IMR-90 (cell line): ENCODE results near the gene NOL4L. TPM values are rescaled to one million over a fixed set of nuclear protein-coding genes. Genes with fewer than 3 reads are reported as not detected.

Experiments used
- ATAC-seq: fragments of 200-7000 bp; cut with Tn5 transposase; 2 replicates; pipeline ENCODE4 v1.9.1; 2020; ENCODE audit warnings: low read depth, mild to moderate bottlenecking, moderate library complexity
- BruUV-seq: library from RNA; stranded (reverse); fragments of 400-500 nt; replicated peaks from 2 replicates; lab custom pipeline; 2021; lab: Mats Ljungman, UMichigan
- CTCF ChIA-PET: fragments of 300-600 bp; formaldehyde crosslinking; extraction: SDS; loops from one replicate; lab custom pipeline; 2021; ENCODE audit warnings: antibody characterized with exemption; lab: Yijun Ruan, JAX
- POLR2A ChIA-PET: fragments of 300-600 bp; sonication (Branson Sonifier 250); formaldehyde crosslinking; loops from one replicate; lab custom pipeline; 2022; ENCODE audit warnings: antibody characterized with exemption; ENCODE audit not compliant: unreplicated experiment; lab: Charles Lee
- DNase-seq: peaks from one replicate; pipeline ENCODE4 v3.0.0; 2013
- H2AFZ ChIP-seq: replicated peaks from 2 replicates; pipeline ENCODE3; 2013; ENCODE audit warnings: low read length, mild to moderate bottlenecking; ENCODE audit not compliant: poor library complexity
- H2AK5ac ChIP-seq: 2 replicates; pipeline ENCODE4 v1.6.1; 2013; ENCODE audit warnings: low read depth, low read length, inconsistent platforms
- H2AK9ac ChIP-seq: replicated peaks from 2 replicates; pipeline ENCODE3; 2013; ENCODE audit warnings: mild to moderate bottlenecking, low read depth, low read length, moderate library complexity; ENCODE audit not compliant: poor library complexity
- H2BK120ac ChIP-seq: 2 replicates; pipeline ENCODE4 v1.6.1; 2013; ENCODE audit warnings: low read depth, low read length, inconsistent platforms
- H2BK15ac ChIP-seq: 3 replicates; pipeline ENCODE4 v1.6.1; 2013; ENCODE audit warnings: low read depth, low read length, inconsistent platforms
- H2BK20ac ChIP-seq: 2 replicates; pipeline ENCODE4 v1.6.1; 2013; ENCODE audit warnings: low read depth, mild to moderate bottlenecking, inconsistent platforms, low read length, moderate library complexity
- H2BK5ac ChIP-seq: 2 replicates; pipeline ENCODE4 v1.6.1; 2013; ENCODE audit warnings: mild to moderate bottlenecking, low read depth, low read length, inconsistent platforms; ENCODE audit not compliant: poor library complexity, severe bottlenecking
- H3K14ac ChIP-seq: replicated peaks from 2 replicates; pipeline ENCODE4 v1.6.1; 2013; ENCODE audit warnings: low read depth, low read length, inconsistent platforms
- H3K18ac ChIP-seq: 2 replicates; pipeline ENCODE4 v1.6.1; 2013; ENCODE audit warnings: low read depth, low read length, control low read depth
- H3K23ac ChIP-seq: 2 replicates; pipeline ENCODE4 v1.6.1; 2013; ENCODE audit warnings: low read depth, low read length, inconsistent platforms
- H3K27ac ChIP-seq: 2 replicates; pipeline ENCODE4 v1.5.1; 2013; ENCODE audit warnings: mild to moderate bottlenecking, control low read depth, low read length; ENCODE audit not compliant: insufficient read depth
- H3K27me3 ChIP-seq: 2 replicates; pipeline ENCODE4 v1.6.1; 2013; ENCODE audit warnings: low read length; ENCODE audit not compliant: control insufficient read depth, insufficient read depth
- H3K36me3 ChIP-seq: 2 replicates; pipeline ENCODE4 v1.6.1; 2013; ENCODE audit warnings: low read length, mixed read lengths; ENCODE audit not compliant: control insufficient read depth, insufficient read depth
- H3K4ac ChIP-seq: 2 replicates; pipeline ENCODE4 v1.6.1; 2013; ENCODE audit warnings: low read depth, low read length, inconsistent platforms
- H3K4me1 ChIP-seq: 2 replicates; pipeline ENCODE4 v1.6.1; 2013; ENCODE audit warnings: low read length, mixed read lengths; ENCODE audit not compliant: control insufficient read depth, insufficient read depth
- H3K4me2 ChIP-seq: 2 replicates; pipeline ENCODE4 v1.6.1; 2013; ENCODE audit warnings: low read depth, mild to moderate bottlenecking, control low read depth, low read length, moderate library complexity
- H3K4me3 ChIP-seq: 2 replicates; pipeline ENCODE4 v1.5.1; 2013; ENCODE audit warnings: low read depth, mild to moderate bottlenecking, control low read depth, low read length, moderate library complexity; ENCODE audit not compliant: insufficient read depth
- H3K56ac ChIP-seq: 2 replicates; pipeline ENCODE4 v1.6.1; 2013; ENCODE audit warnings: low read length, inconsistent platforms; ENCODE audit not compliant: insufficient read depth; ENCODE audit errors: extremely low read depth
- H3K79me1 ChIP-seq, 2 experiments: 2 replicates each; pipeline ENCODE4 v1.6.1; 2013; ENCODE audit warnings: low read length in 2 of 2, inconsistent platforms in 1 of 2, low read depth in 1 of 2
- H3K9ac ChIP-seq: 2 replicates; pipeline ENCODE4 v1.6.1; 2013; ENCODE audit warnings: low read depth, low read length, control low read depth
- H3K9me1 ChIP-seq: 2 replicates; pipeline ENCODE4 v1.6.1; 2013; ENCODE audit warnings: low read length, inconsistent platforms; ENCODE audit not compliant: insufficient read depth
- H3K9me3 ChIP-seq: 2 replicates; pipeline ENCODE4 v1.6.1; 2013; ENCODE audit warnings: low read length; ENCODE audit not compliant: control insufficient read depth, insufficient read depth
- H4K20me1 ChIP-seq: 2 replicates; pipeline ENCODE4 v1.6.1; 2013; ENCODE audit warnings: low read length, inconsistent platforms; ENCODE audit not compliant: insufficient read depth
- H4K5ac ChIP-seq: 2 replicates; pipeline ENCODE4 v1.6.1; 2013; ENCODE audit warnings: mild to moderate bottlenecking, low read depth, low read length, control low read depth
- H4K8ac ChIP-seq, 2 experiments: 2 replicates each; pipeline ENCODE4 v1.6.1; 2013; ENCODE audit warnings: low read depth in 2 of 2, low read length in 2 of 2, control low read depth in 1 of 2, inconsistent platforms in 1 of 2
- H4K91ac ChIP-seq: 2 replicates; pipeline ENCODE4 v1.6.1; 2013; ENCODE audit warnings: low read depth, low read length, inconsistent platforms; ENCODE audit not compliant: insufficient read depth
- BHLHE40 ChIP-seq: fragments of 150-350 bp; IDR thresholded peaks from 2 replicates; pipeline ENCODE4 v1.6.1; 2016; ENCODE audit warnings: mild to moderate bottlenecking, low read depth, low read length
- CEBPB ChIP-seq: IDR thresholded peaks from 2 replicates; pipeline ENCODE4 v1.6.1; 2012; ENCODE audit warnings: low read depth, low read length, improper control_type of control experiment
- FOS ChIP-seq: fragments of 150-350 bp; IDR thresholded peaks from 2 replicates; pipeline ENCODE4 v1.6.1; 2016; ENCODE audit warnings: low read depth, low read length
- MAFK ChIP-seq: IDR thresholded peaks from 2 replicates; pipeline ENCODE4 v1.6.1; 2012; ENCODE audit warnings: low read depth, low read length, improper control_type of control experiment
- MAZ ChIP-seq: IDR thresholded peaks from 2 replicates; pipeline ENCODE4 v1.6.1; 2012; ENCODE audit warnings: low read depth, mild to moderate bottlenecking, low read length, improper control_type of control experiment, moderate library complexity, borderline replicate concordance
- MXI1 ChIP-seq: IDR thresholded peaks from 2 replicates; pipeline ENCODE4 v1.6.1; 2012; ENCODE audit warnings: low read depth, mild to moderate bottlenecking, low read length, moderate library complexity, borderline replicate concordance
- RAD21 ChIP-seq: IDR thresholded peaks from 2 replicates; pipeline ENCODE4 v1.6.1; 2012; ENCODE audit warnings: low read length, improper control_type of control experiment
- RFX5 ChIP-seq: IDR thresholded peaks from 2 replicates; pipeline ENCODE4 v1.8.0; 2012; ENCODE audit warnings: low read depth, mild to moderate bottlenecking, low read length, moderate library complexity
- SMC3 ChIP-seq: fragments of 150-350 bp; IDR thresholded peaks from 2 replicates; pipeline ENCODE4 v1.6.1; 2016; ENCODE audit warnings: low read depth, mild to moderate bottlenecking, antibody characterized with exemption, low read length, moderate library complexity
- WGBS, 2 experiments: methylation state at CpG; one replicate each; pipeline versions ENCODE4 v1.1.5 to v1.1.7; 2013; ENCODE audit warnings: missing lambda C conversion rate in 2 of 2; ENCODE audit not compliant: insufficient read length in 1 of 2; ENCODE audit errors: extremely low coverage in 2 of 2; 5-methylcytosine and 5-hydroxymethylcytosine counted together
- dilution Hi-C: fragments of 300-500 bp; cut with HindIII; formaldehyde crosslinking; loops from one replicate; pipeline ENCODE4 v1.14.3; 2018; ENCODE audit warnings: low sequenced_read_pairs; ENCODE audit not compliant: unreplicated experiment
- in situ Hi-C: fragments of 300-500 bp; cut with MboI; formaldehyde crosslinking; loops from 3 replicates; pipeline ENCODE4 v1.14.3; 2019; ENCODE audit warnings: low sequenced_read_pairs, inconsistent platforms, mixed read lengths
- intact Hi-C: fragments of 100-400 bp; cut with micrococcal nuclease; formaldehyde crosslinking; loops from 2 replicates; pipeline ENCODE4 v1.10.0; 2022
- polyA plus RNA-seq, 3 experiments: library from polyadenylated mRNA; depleted of rRNA; stranded (reverse); fragments of >200 nt; gene quantifications; 2 replicates each; pipeline ENCODE4 v1.2.3, GENCODE V29; 2012; ENCODE audit warnings: low replicate concordance in 1 of 3
- total RNA-seq: library from RNA; depleted of rRNA; stranded (reverse); fragments of >200 nt; gene quantifications from 2 replicates; pipeline ENCODE4 v1.2.3, GENCODE V29; 2012
- TF ChIP-seq, protein P1 (sequence below): conservative IDR thresholded peaks from 2 replicates; pipeline ENCODE4 v1.5.1; 2012; ENCODE audit warnings: mild to moderate bottlenecking, low read depth, low read length, improper control_type of control experiment
- TF ChIP-seq, protein P2 (sequence below): fragments of 150-350 bp; IDR thresholded peaks from 2 replicates; pipeline ENCODE4 v1.6.1; 2016; ENCODE audit warnings: low read depth, mild to moderate bottlenecking, low read length, moderate library complexity, borderline replicate concordance

Gene NOL4L
- total and polyA plus RNA-seq, 2 of the 4 experiments (the other 2 are of a cell fraction): 4.7 to 13.3 TPM

DNA sequence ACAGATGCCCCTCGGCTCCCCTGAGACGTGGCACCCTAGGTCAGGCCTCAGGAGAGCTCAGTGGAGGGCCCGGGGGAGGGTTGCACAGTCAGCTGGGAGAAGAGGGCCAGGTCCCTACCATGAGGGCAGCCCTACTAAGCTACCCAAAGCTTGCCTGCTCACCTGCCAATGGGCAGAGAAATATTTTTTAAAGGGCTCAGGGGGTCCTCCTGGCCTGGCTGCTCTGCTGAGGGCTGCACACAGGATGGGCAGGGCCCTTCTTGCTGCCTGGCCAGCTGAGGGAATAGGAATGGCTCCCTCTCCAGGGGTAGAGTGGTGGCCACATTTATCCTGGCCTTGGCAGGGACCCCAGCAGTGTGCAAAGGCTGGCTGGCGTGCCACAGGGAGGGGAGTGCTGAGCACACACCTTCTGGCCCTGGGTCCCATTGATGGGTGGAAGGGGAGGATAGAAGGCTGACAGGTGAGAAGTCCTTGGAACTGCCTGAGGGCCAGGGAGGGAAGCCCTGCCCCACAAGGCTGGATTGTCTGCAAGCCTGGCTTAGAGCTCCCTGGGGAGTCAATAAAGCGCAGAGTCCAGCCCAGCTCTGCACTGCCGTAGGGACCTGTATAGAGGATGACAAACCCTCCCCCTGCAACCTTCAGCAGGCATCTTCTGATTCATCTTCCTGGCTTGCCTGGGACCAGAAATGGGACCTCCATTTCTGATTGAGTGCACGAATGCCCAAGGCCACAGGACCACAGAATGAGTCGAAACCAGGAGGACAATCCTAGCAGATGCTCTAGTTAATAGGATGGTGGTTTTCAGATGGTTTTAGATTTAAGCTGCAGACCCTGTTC, 62.1 kb downstream of the NOL4L start:
- ChIA-PET POLR2A (interaction anchor here (0.6 kb wide), 1 partner anchor 123 kb away, joined by 17 read pairs; no protein-coding TSS in a partner anchor), CTCF (interaction anchor here (1.3 to 4.9 kb wide), 2 partner anchors 127 to 129 kb away, joined by 3 to 28 read pairs; no protein-coding TSS in a partner anchor)
- no peak overlapping the region for H4K91ac ChIP-seq
- peaks cover 10% of the 10 kb centered on the region; the same call in 1 of the 2 replicates for H3K27me3 ChIP-seq
- H3K9ac ChIP-seq: no peak overlapping the region
- H3K9me3 ChIP-seq: no peaks in the 10 kb centered on the region
- H3K79me1 ChIP-seq: no peaks in the 10 kb centered on the region
- no peaks in the 10 kb centered on the region for H3K36me3 ChIP-seq
- H2BK15ac ChIP-seq: no peak overlapping the region
- no peak overlapping the region for H4K8ac ChIP-seq
- TF ChIP-seq MAZ: no peak
- no peak for TF ChIP-seq BHLHE40
- TF ChIP-seq MAFK: no peak
- TF ChIP-seq, protein P1, sequence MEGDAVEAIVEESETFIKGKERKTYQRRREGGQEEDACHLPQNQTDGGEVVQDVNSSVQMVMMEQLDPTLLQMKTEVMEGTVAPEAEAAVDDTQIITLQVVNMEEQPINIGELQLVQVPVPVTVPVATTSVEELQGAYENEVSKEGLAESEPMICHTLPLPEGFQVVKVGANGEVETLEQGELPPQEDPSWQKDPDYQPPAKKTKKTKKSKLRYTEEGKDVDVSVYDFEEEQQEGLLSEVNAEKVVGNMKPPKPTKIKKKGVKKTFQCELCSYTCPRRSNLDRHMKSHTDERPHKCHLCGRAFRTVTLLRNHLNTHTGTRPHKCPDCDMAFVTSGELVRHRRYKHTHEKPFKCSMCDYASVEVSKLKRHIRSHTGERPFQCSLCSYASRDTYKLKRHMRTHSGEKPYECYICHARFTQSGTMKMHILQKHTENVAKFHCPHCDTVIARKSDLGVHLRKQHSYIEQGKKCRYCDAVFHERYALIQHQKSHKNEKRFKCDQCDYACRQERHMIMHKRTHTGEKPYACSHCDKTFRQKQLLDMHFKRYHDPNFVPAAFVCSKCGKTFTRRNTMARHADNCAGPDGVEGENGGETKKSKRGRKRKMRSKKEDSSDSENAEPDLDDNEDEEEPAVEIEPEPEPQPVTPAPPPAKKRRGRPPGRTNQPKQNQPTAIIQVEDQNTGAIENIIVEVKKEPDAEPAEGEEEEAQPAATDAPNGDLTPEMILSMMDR: no peak
- TF ChIP-seq FOS: no peak
- TF ChIP-seq RFX5: no peak
- TF ChIP-seq, protein P2, sequence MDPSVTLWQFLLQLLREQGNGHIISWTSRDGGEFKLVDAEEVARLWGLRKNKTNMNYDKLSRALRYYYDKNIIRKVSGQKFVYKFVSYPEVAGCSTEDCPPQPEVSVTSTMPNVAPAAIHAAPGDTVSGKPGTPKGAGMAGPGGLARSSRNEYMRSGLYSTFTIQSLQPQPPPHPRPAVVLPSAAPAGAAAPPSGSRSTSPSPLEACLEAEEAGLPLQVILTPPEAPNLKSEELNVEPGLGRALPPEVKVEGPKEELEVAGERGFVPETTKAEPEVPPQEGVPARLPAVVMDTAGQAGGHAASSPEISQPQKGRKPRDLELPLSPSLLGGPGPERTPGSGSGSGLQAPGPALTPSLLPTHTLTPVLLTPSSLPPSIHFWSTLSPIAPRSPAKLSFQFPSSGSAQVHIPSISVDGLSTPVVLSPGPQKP: no peak
- no peak for TF ChIP-seq MXI1
- no peak for TF ChIP-seq RAD21
- no peak for TF ChIP-seq SMC3
- TF ChIP-seq CEBPB: no peak
- H2BK5ac ChIP-seq: no peak overlapping the region
- H3K9me1 ChIP-seq: no peaks in the 10 kb centered on the region
- WGBS, 2 experiments: 100% methylated on average over 1 of the region's 8 CpGs; no CpG with 5 or more reads in 1 of the 2 experiments
- ATAC-seq: no peak
- BruUV-seq: no TSS peak
- no peak overlapping the region for H4K5ac ChIP-seq
- H3K4ac ChIP-seq: no peak overlapping the region
- no peak overlapping the region for H3K14ac ChIP-seq
- H2AK5ac ChIP-seq: no peak overlapping the region
- no peak overlapping the region for H3K18ac ChIP-seq
- H3K23ac ChIP-seq: no peak overlapping the region
- DNase-seq: peak; percentile 55
- H3K4me1 ChIP-seq: no peaks in the 10 kb centered on the region
- in situ Hi-C loops: no loop called here
- dilution Hi-C loops: no loop called here
- H3K56ac ChIP-seq: no peak overlapping the region
- no peak overlapping the region for H3K4me3 ChIP-seq
- H3K4me2 ChIP-seq: no peak overlapping the region
- H4K20me1 ChIP-seq: no peaks in the 10 kb centered on the region; the same call in 1 of the 2 replicates
- intact Hi-C loops: loop anchor here (5.0 kb wide), 1 partner anchor 254 kb away; no protein-coding TSS in a partner anchor
- H2AFZ ChIP-seq: no peak overlapping the region
- no peak overlapping the region for H3K27ac ChIP-seq
- H2BK120ac ChIP-seq: no peak overlapping the region
- peak overlapping the region; percentile 7 for H2AK9ac ChIP-seq
- no peak overlapping the region for H2BK20ac ChIP-seq
